Testis (tissue), 3 donors: ENCODE measurements around the gene CDKN1C. TPM values are rescaled to one million over a fixed set of nuclear protein-coding genes. Genes with fewer than 3 reads are reported as not detected.

Experiments
- DNase-seq: peaks from one replicate; pipeline ENCODE4 v3.0.0-alpha.2; 2019
- H3K27ac ChIP-seq, 2 donors: fragments of 200-600 bp; sonication (generic); one replicate each; pipeline ENCODE4 v1.5.1; 2019
- H3K27me3 ChIP-seq: fragments of 200-600 bp; sonication (generic); one replicate; pipeline ENCODE4 v1.5.1; 2019
- H3K36me3 ChIP-seq: fragments of 200-600 bp; sonication (generic); one replicate; pipeline ENCODE4 v1.5.1; 2017; ENCODE audit warnings: low read depth; ENCODE audit errors: missing control alignments
- H3K4me1 ChIP-seq: fragments of 200-600 bp; sonication (generic); one replicate; pipeline ENCODE4 v1.5.1; 2019
- H3K4me3 ChIP-seq, 2 donors: fragments of 200-600 bp; sonication (generic); one replicate each; pipeline ENCODE4 v1.5.1; 2017 to 2019
- H3K9me3 ChIP-seq: fragments of 200-600 bp; sonication (generic); one replicate; pipeline ENCODE4 v1.5.1; 2017
- POLR2A ChIP-seq: fragments of 450-650 bp; IDR thresholded peaks from one replicate; pipeline ENCODE4 v1.6.1; 2017; ENCODE audit warnings: antibody characterized with exemption, mild to moderate bottlenecking, moderate library complexity
- WGBS, 2 donors: methylation state at CpG; one replicate each; pipeline ENCODE4 v1.1.5; 2018; 5-methylcytosine and 5-hydroxymethylcytosine counted together
- intact Hi-C: fragments of 100-400 bp; cut with DNase I; formaldehyde crosslinking; loops from one replicate; pipeline ENCODE4 v1.15.1; 2023; ENCODE audit warnings: low total_unique reads
- polyA plus RNA-seq: library from polyadenylated mRNA; stranded (reverse); fragments of 350-450 nt; fragmentation: Illumina TruSeq; extraction: RNeasy Lipid Tissue Mini Kit (QIAGEN cat#74804); gene quantifications from one replicate; pipeline ENCODE4 v1.2.3, GENCODE V29; 2014; ENCODE audit warnings: low read depth, low replicate concordance; ENCODE audit not compliant: insufficient read depth
- total RNA-seq, 2 donors: library from RNA; depleted of rRNA; stranded (reverse); fragments of >200 nt; gene quantifications; one replicate each; pipeline ENCODE4 v1.2.3, GENCODE V29; 2016
- TF ChIP-seq, protein P1 (sequence below), 3 experiments: fragments of 450-650 bp in 2 of 3; fragments of 200-600 bp in 1 of 3; sonication (generic) in 1 of 3; IDR thresholded peaks; one replicate each; pipeline ENCODE4 v1.5.1; 2016 to 2019; ENCODE audit warnings: antibody characterized with exemption in 3 of 3, mild to moderate bottlenecking in 2 of 3, moderate library complexity in 1 of 3

CDKN1C gene
- total and polyA plus RNA-seq, 3 donors from 2014 or later: 15.2 to 34.9 (median 24.3) TPM

DNA sequence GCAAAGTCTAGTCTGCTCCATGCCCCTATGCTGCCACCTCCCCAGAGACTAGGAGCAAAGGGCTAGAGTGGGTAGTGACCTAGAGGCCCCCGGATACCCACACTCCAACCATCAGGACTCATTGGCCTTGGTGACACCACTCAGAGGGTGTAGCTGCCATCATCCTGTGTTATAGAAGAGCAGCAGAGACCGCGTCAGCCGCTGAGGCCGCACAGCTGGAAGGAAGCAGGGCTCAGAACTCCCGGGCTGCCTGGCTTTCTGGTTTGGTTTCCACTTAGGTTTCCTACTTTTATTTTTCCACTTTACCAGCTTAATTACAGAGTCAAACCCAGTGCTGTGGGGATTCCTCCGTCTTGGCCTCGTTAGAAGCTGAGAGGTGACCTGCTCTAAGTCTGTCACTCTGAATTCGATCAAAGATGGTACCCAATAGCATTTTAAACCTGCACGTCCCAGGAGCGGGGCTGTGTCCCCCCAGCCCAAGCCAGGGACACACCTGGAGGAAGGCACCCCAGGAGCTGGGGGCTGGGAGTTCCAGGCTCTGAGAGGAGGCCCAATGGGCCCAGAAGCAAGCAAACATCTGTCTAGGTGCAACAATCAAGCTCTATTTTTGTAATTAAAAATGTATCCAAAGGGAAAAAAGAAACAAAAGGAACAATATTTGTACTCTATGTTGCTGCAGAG is 2.1 kb upstream of the CDKN1C start:
- TF ChIP-seq POLR2A: no peak
- TF ChIP-seq, protein P1, sequence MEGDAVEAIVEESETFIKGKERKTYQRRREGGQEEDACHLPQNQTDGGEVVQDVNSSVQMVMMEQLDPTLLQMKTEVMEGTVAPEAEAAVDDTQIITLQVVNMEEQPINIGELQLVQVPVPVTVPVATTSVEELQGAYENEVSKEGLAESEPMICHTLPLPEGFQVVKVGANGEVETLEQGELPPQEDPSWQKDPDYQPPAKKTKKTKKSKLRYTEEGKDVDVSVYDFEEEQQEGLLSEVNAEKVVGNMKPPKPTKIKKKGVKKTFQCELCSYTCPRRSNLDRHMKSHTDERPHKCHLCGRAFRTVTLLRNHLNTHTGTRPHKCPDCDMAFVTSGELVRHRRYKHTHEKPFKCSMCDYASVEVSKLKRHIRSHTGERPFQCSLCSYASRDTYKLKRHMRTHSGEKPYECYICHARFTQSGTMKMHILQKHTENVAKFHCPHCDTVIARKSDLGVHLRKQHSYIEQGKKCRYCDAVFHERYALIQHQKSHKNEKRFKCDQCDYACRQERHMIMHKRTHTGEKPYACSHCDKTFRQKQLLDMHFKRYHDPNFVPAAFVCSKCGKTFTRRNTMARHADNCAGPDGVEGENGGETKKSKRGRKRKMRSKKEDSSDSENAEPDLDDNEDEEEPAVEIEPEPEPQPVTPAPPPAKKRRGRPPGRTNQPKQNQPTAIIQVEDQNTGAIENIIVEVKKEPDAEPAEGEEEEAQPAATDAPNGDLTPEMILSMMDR (IDR thresholded peaks at IDR 0.05): no peak
- intact Hi-C loops: loop anchor here (2.0 kb wide), 1 partner anchor 355 kb away; no protein-coding TSS in a partner anchor
- H3K36me3 ChIP-seq: no peaks in the 10 kb centered on the region
- DNase-seq: no peak
- H3K27me3 ChIP-seq: no peaks in the 10 kb centered on the region
- no peak overlapping the region for H3K4me3 ChIP-seq
- peaks cover 48% of the 10 kb centered on the region for H3K4me1 ChIP-seq
- H3K27ac ChIP-seq: peak overlapping the region; percentile 10 to 50
- no peaks in the 10 kb centered on the region for H3K9me3 ChIP-seq
- WGBS, 2 donors: 77 to 80% methylated on average over 6 to 11 of the region's 11 CpGs

DNA sequence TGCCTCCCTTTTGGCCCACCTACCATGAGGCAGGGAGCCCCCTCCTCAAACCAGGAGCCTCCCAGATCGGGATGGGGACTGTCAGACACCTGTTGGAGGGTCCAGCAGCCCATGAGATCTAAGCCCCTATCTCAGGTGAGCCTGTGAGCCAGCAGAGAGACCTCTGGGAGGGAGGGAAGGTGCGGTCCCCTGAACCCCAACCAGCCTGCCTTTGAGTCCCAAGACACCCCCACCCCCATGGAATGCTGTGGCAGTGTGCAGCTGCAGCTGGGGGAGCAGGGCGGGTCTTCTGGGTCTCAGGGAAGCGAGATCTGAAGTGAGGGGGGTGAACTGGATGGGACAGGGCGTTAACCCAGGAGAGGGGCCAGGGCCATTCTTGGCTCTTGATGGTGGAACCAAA is 1.4 kb upstream of the CDKN1C start:
- H3K4me1 ChIP-seq: peaks cover 44% of the 10 kb centered on the region
- H3K4me3 ChIP-seq: no peak overlapping the region
- DNase-seq: no peak
- intact Hi-C loops: no loop called here
- 91 to 100% methylated on average over 2 to 4 of the region's 5 CpGs for WGBS, 2 donors
- peak overlapping the region; percentile 47 to 89 for H3K27ac ChIP-seq
- H3K9me3 ChIP-seq: no peaks in the 10 kb centered on the region
- no peaks in the 10 kb centered on the region for H3K27me3 ChIP-seq
- no peaks in the 10 kb centered on the region for H3K36me3 ChIP-seq
- TF ChIP-seq, protein P1 (IDR thresholded peaks at IDR 0.05): no peak
- no peak for TF ChIP-seq POLR2A

DNA sequence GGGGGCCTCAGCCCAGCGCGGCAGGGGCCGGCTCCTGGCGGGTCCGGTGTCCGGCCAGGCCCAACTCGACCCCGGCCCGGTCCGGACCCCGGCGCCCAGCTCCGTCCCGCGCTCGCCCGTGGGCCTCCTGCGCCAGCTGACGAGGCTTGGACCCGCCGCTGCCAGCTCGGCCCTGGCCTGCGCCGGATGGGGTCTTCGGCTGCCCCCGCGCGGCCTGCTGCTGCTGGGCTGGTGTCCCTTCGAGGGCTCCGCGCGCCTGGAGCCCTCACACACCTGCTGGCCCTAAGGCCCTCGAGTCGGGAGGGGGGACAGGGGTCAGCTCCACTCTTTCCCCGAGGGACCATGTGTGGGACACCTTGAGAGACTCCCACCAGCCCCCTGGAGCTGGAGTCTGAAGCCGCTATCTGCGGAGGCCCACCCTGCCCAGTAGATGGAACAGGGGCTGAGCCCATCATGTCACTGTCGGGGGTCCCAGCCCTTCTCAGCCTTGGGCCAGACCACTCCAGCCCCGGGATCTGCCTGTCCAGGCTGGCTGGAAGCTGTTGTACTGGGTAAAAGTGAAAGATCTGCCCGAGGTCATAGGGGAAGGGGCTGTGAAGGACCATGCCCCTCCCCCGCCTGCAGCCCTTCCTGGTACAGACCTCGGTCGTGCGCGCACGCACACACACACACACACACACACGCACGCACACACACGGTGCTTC is 768 bp upstream of the CDKN1C start:
- H3K4me1 ChIP-seq: peaks cover 38% of the 10 kb centered on the region
- no peak for TF ChIP-seq POLR2A
- TF ChIP-seq, protein P1 (IDR thresholded peaks at IDR 0.05): peak in 1 of 3 experiments; percentile 18
- no peaks in the 10 kb centered on the region for H3K9me3 ChIP-seq
- no peaks in the 10 kb centered on the region for H3K27me3 ChIP-seq
- intact Hi-C loops: no loop called here
- peak overlapping the region; percentile 47 to 89 for H3K27ac ChIP-seq
- no peak for DNase-seq
- H3K4me3 ChIP-seq: peak overlapping the region; percentile 24 to 42
- no peaks in the 10 kb centered on the region for H3K36me3 ChIP-seq
- 18% methylated on average over 43 of the region's 49 CpGs; no CpG with 5 or more reads in 1 of the 2 donors for WGBS, 2 donors

DNA sequence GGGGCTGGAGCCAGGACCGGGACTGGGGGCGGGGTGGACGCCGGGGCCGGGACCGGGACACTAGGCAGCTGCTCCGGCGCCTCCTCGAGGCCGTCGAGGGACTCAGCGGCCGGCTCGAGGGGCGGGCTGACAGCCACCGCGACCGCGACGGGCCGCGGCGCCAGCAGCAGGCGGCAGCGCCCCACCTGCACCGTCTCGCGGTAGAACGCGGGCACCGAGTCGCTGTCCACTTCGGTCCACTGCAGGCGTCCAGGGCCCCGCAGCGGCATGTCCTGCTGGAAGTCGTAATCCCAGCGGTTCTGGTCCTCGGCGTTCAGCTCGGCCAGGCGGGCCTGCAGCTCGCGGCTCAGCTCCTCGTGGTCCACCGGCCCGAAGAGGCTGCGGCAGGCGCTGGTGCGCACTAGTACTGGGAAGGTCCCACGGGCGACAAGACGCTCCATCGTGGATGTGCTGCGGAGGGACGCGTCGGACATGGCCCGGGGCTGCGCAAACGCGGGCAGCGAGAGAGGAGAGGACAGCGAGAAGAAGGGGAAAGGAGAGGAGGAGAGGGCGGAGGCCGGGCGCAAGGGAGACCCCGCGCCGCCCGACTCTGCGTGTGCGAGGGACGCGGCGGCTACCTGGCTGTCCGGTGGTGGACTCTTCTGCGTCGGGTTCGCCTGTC is 428 bp downstream of the CDKN1C start:
- Histone ChIP-seq H3K36me3 (no peaks in the 10 kb centered on the region), H3K4me3 (peak overlapping the region; percentile 69 to 75), H3K9me3 (no peaks in the 10 kb centered on the region), H3K27me3 (no peaks in the 10 kb centered on the region), H3K4me1 (peaks cover 26% of the 10 kb centered on the region), H3K27ac (peak overlapping the region; percentile 60 to 82)
- 0 to 1% methylated on average over 2 to 69 of the region's 80 CpGs for WGBS, 2 donors
- TF ChIP-seq, protein P1 (IDR thresholded peaks at IDR 0.05): peak in 1 of 3 experiments; percentile 13
- no peak for TF ChIP-seq POLR2A
- intact Hi-C loops: no loop called here
- peak; percentile 43 for DNase-seq
